ENCODE data around the gene GAB2.
A peak's percentile ranks its signal among the peaks of the same experiment; 100 is the strongest.
"Not testable (repeated sequence)": the region's sequence is repeated elsewhere in the genome, so short reads cannot be mapped to it uniquely, and the experiment has no call there.

GAB2 gene

GRCh38 chr11:78230161-78230877 is 187.3 kb downstream of the GAB2 start:
- DNase-seq, result peak in 1 of 10 donors; percentile 7
- intact Hi-C loops (cut with DNase I), result no loop called here

- intact Hi-C loops (cut with DNase I), result no loop called here
- DNase-seq, result no peak
These were observed 188.5 kb downstream of the GAB2 start for GRCh38 chr11:78229106-78229505.

- intact Hi-C loops (cut with DNase I), result no loop called here
- peak in 1 of 10 donors; percentile 35 for DNase-seq
These were observed 189.2 kb downstream of the GAB2 start for GRCh38 chr11:78228467-78228866.

- intact Hi-C loops (cut with DNase I), result loop anchor here (1.0 kb wide), 1 partner anchor 192 kb away; no protein-coding TSS in a partner anchor
- no peak for DNase-seq
These were observed 189.7 kb downstream of the GAB2 start for GRCh38 chr11:78227921-78228320.

GRCh38 chr11:78226684-78227680 is 190.6 kb downstream of the GAB2 start:
- intact Hi-C loops (cut with DNase I), result loop anchor here (1.0 kb wide), 1 partner anchor 193 kb away; no protein-coding TSS in a partner anchor

GRCh38 chr11:78224906-78225420 is 192.7 kb downstream of the GAB2 start:
- no peak for DNase-seq
- intact Hi-C loops (cut with DNase I), result no loop called here

More at GRCh38 chr11:78226684-78227680, 190.6 kb downstream of the GAB2 start:
- no peak for DNase-seq

- no peak for DNase-seq
- intact Hi-C loops (cut with DNase I), result no loop called here
These were observed 193.1 kb downstream of the GAB2 start for GRCh38 chr11:78224506-78224905.

GRCh38 chr11:78223320-78223954 is 194.2 kb downstream of the GAB2 start:
- intact Hi-C loops (cut with DNase I), result no loop called here
- DNase-seq, result no peak

GRCh38 chr11:78222726-78223125 is 194.9 kb downstream of the GAB2 start:
- DNase-seq; intact Hi-C loops (cut with DNase I): not testable (repeated sequence)

GRCh38 chr11:78221396-78222315 is 196.0 kb downstream of the GAB2 start:
- intact Hi-C loops (cut with DNase I), result no loop called here

GRCh38 chr11:78220218-78221157 is 197.1 kb downstream of the GAB2 start:
- intact Hi-C loops (cut with DNase I), result no loop called here
- no peak for DNase-seq

More at GRCh38 chr11:78221396-78222315, 196.0 kb downstream of the GAB2 start:
- DNase-seq, result no peak

GRCh38 chr11:78219493-78220217 is 198.0 kb downstream of the GAB2 start:
- DNase-seq, result peak in 1 of 10 donors; percentile 24
- intact Hi-C loops (cut with DNase I), result loop anchor here (10.0 kb wide), 1 partner anchor 335 kb away; no protein-coding TSS in a partner anchor

GRCh38 chr11:78218707-78219492 is 198.7 kb downstream of the GAB2 start:
- intact Hi-C loops (cut with DNase I), result loop anchor here (10.0 kb wide), 1 partner anchor 336 kb away; no protein-coding TSS in a partner anchor
- peak in 1 of 10 donors; percentile 7 for DNase-seq

- intact Hi-C loops (cut with DNase I), result loop anchor here (10.0 kb wide), 1 partner anchor 337 kb away; no protein-coding TSS in a partner anchor
- DNase-seq, result peak in 1 of 10 donors; percentile 7
These were observed 199.7 kb downstream of the GAB2 start for GRCh38 chr11:78217650-78218541.

GRCh38 chr11:78216571-78217287 is 200.9 kb downstream of the GAB2 start:
- intact Hi-C loops (cut with DNase I), result loop anchor here (10.0 kb wide), 1 partner anchor 338 kb away; no protein-coding TSS in a partner anchor
- DNase-seq, result peak in 1 of 10 donors; percentile 3
